ENCODE data around the gene TCF7L2.

DNA sequence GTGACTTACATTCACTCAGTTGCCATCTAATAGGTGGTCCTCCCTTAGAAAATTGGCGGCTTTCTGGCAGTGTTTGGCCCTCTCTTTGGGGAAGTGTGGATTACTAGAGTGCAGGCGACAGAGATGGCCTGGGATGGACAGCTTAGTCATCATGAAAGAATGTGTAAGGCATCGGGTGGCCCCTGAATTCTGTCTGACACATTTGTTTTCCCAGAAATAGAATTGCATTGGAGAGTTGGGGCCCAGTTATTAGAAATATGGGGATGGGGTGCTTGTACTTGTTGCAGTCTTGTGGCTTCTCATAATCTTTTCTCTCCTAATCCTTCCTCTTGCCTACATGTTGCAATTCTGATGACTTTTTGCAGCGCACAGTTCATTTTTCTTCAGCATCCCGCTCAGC, 13.8 kb downstream of the TCF7L2 start:
- no peak for TF ChIP-seq POLR2A (IDR thresholded peaks at IDR 0.05)
- TF ChIP-seq, protein P1, sequence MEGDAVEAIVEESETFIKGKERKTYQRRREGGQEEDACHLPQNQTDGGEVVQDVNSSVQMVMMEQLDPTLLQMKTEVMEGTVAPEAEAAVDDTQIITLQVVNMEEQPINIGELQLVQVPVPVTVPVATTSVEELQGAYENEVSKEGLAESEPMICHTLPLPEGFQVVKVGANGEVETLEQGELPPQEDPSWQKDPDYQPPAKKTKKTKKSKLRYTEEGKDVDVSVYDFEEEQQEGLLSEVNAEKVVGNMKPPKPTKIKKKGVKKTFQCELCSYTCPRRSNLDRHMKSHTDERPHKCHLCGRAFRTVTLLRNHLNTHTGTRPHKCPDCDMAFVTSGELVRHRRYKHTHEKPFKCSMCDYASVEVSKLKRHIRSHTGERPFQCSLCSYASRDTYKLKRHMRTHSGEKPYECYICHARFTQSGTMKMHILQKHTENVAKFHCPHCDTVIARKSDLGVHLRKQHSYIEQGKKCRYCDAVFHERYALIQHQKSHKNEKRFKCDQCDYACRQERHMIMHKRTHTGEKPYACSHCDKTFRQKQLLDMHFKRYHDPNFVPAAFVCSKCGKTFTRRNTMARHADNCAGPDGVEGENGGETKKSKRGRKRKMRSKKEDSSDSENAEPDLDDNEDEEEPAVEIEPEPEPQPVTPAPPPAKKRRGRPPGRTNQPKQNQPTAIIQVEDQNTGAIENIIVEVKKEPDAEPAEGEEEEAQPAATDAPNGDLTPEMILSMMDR (IDR thresholded peaks at IDR 0.05): no peak
